ENCODE results near the gene CRYGC. TPM values are rescaled to one million over a fixed set of nuclear protein-coding genes. Genes with fewer than 3 reads are reported as not detected.
A peak's percentile ranks its signal among the peaks of the same experiment; 100 is the strongest.

The CRYGC gene
- total and polyA plus RNA-seq, 2 of the 13 experiments (the other 11 are each of a cell fraction or from before 2014, with no cell fraction given) = 0.20 to 0.27 TPM

GRCh38 chr2:208142925-208143799, 13.5 kb upstream of the CRYGC start (continued):
- TF ChIP-seq JARID2 (CRISPR knock-in tag; IDR thresholded peaks at IDR 0.05; ENCODE audit: insufficient replicate concordance) (no peak), ZNF598 (CRISPR knock-in tag; IDR thresholded peaks at IDR 0.05; ENCODE audit: borderline replicate concordance) (no peak), HNRNPUL1 (IDR thresholded peaks at IDR 0.05; ENCODE audit: low read depth, low read length) (no peak), ZNF564 (CRISPR knock-in tag; IDR thresholded peaks at IDR 0.05) (no peak), DR1 (CRISPR knock-in tag; IDR thresholded peaks at IDR 0.05) (no peak; the same call in 1 of the 2 replicates), ZNF850 (CRISPR knock-in tag; conservative IDR thresholded peaks at IDR 0.05) (no peak), GMEB2 (CRISPR knock-in tag; IDR thresholded peaks at IDR 0.05; ENCODE audit: low read depth) (no peak), SP4 (CRISPR knock-in tag; IDR thresholded peaks at IDR 0.05) (0 out of 2 replicates have a peak, but pooled peaks have one; percentile 21), ZNF34 (CRISPR knock-in tag; IDR thresholded peaks at IDR 0.05; ENCODE audit: borderline replicate concordance) (no peak), ZNF24 (IDR thresholded peaks at IDR 0.05) (no peak), ATM (IDR thresholded peaks at IDR 0.05; ENCODE audit: borderline replicate concordance) (no peak), DMAP1 (CRISPR knock-in tag; IDR thresholded peaks at IDR 0.05) (no peak), ZSCAN12 (CRISPR knock-in tag; IDR thresholded peaks at IDR 0.05) (no peak), ZSCAN22 (CRISPR knock-in tag; IDR thresholded peaks at IDR 0.05) (no peak), ZNF280D (CRISPR knock-in tag; IDR thresholded peaks at IDR 0.05) (peak; percentile 85), ZNF766 (CRISPR knock-in tag; IDR thresholded peaks at IDR 0.05; ENCODE audit: borderline replicate concordance) (no peak), KAT8 (CRISPR knock-in tag; IDR thresholded peaks at IDR 0.05) (peak; percentile 58; the same call in 1 of the 2 replicates), SMARCC2 (IDR thresholded peaks at IDR 0.05) (no peak)
- TF ChIP-seq, protein P1, sequence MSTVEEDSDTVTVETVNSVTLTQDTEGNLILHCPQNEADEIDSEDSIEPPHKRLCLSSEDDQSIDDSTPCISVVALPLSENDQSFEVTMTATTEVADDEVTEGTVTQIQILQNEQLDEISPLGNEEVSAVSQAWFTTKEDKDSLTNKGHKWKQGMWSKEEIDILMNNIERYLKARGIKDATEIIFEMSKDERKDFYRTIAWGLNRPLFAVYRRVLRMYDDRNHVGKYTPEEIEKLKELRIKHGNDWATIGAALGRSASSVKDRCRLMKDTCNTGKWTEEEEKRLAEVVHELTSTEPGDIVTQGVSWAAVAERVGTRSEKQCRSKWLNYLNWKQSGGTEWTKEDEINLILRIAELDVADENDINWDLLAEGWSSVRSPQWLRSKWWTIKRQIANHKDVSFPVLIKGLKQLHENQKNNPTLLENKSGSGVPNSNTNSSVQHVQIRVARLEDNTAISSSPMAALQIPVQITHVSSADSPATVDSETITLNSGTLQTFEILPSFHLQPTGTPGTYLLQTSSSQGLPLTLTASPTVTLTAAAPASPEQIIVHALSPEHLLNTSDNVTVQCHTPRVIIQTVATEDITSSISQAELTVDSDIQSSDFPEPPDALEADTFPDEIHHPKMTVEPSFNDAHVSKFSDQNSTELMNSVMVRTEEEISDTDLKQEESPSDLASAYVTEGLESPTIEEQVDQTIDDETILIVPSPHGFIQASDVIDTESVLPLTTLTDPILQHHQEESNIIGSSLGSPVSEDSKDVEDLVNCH (CRISPR knock-in tag; IDR thresholded peaks at IDR 0.05) = no peak
- TF ChIP-seq, protein P2, sequence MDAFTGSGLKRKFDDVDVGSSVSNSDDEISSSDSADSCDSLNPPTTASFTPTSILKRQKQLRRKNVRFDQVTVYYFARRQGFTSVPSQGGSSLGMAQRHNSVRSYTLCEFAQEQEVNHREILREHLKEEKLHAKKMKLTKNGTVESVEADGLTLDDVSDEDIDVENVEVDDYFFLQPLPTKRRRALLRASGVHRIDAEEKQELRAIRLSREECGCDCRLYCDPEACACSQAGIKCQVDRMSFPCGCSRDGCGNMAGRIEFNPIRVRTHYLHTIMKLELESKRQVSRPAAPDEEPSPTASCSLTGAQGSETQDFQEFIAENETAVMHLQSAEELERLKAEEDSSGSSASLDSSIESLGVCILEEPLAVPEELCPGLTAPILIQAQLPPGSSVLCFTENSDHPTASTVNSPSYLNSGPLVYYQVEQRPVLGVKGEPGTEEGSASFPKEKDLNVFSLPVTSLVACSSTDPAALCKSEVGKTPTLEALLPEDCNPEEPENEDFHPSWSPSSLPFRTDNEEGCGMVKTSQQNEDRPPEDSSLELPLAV (CRISPR knock-in tag; conservative IDR thresholded peaks at IDR 0.05; ENCODE audit: low read depth) = no peak

Data from HepG2 (cell line).